ENCODE results near the gene RAI14.

RAI14 gene

DNA sequence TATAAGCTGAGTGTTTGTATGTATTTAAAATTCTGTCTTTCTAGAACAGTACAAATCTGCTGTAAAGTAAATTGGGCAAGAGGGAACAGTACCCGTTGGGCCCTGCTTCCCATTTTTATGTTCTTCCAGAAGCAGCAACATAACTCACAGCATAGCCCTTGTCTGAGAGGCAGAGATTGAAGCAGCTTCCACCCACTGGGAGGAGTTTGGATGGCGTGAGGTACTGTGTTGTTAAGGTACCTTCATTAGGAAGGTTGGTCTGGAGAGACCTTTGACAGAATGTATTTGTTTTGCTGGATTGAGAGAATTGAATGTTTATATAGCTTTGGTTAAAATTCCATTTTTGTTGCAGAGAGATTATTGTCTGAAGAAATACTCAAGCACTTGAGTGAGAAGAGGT lies 24.8 kb downstream of the RAI14 start:
- TF ChIP-seq, protein P1, sequence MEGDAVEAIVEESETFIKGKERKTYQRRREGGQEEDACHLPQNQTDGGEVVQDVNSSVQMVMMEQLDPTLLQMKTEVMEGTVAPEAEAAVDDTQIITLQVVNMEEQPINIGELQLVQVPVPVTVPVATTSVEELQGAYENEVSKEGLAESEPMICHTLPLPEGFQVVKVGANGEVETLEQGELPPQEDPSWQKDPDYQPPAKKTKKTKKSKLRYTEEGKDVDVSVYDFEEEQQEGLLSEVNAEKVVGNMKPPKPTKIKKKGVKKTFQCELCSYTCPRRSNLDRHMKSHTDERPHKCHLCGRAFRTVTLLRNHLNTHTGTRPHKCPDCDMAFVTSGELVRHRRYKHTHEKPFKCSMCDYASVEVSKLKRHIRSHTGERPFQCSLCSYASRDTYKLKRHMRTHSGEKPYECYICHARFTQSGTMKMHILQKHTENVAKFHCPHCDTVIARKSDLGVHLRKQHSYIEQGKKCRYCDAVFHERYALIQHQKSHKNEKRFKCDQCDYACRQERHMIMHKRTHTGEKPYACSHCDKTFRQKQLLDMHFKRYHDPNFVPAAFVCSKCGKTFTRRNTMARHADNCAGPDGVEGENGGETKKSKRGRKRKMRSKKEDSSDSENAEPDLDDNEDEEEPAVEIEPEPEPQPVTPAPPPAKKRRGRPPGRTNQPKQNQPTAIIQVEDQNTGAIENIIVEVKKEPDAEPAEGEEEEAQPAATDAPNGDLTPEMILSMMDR (IDR thresholded peaks at IDR 0.05; ENCODE audit: low read depth, low read length, missing control alignments), result no peak
- in situ Hi-C loops (cut with HindIII; ENCODE audit: low pct_ligation_motif_present, low sequenced_read_pairs), result no loop called here
- no peaks in the 10 kb centered on the region for H3K27me3 ChIP-seq (replicated peaks)

DNA sequence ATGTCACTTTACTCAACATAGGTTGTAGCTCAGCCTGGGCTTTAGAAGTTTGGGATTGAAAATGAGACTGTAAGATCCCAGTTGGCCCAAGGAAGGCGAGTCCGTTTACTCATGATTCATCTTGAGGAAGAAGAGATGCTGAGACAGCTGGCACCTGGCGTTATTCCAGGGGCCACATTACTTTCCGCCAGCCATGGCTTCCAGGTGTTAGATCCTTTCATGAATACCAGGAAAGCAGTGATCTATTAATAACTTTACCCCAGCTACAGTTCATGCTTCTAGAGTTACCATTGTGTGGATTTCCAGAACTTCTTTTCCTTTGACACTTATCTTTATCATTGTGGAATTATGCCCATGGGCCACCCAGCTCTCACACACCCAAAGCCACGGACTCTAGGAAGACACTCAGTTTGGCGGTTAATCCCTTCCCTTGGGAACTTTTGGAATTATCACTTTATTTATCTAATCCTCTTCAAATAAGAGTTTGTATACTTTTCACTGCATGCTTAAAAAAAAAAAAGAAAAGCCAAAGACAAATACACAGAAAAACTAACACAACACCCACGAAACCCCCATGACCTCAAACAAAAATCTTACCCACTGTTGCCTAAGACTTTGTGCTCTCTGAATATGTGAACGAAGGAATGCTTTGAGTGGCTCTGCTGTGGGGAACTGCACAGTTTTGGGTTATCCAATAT lies 26.9 kb downstream of the RAI14 start:
- H3K27me3 ChIP-seq (replicated peaks), result no peaks in the 10 kb centered on the region
- peak overlapping the region; percentile 16 for H3K27ac ChIP-seq
- peaks cover 28% of the 10 kb centered on the region for H3K36me3 ChIP-seq (replicated peaks)
- no peak for DNase-seq
- TF ChIP-seq, protein P1 (IDR thresholded peaks at IDR 0.05; ENCODE audit: low read depth, low read length, missing control alignments), result no peak
- in situ Hi-C loops (cut with HindIII; ENCODE audit: low pct_ligation_motif_present, low sequenced_read_pairs), result no loop called here
- no peak overlapping the region for H3K4me3 ChIP-seq (ENCODE audit: low read depth, low read length)

More for the DNA sequence above, 24.8 kb downstream of the RAI14 start:
- Histone ChIP-seq H3K4me3 (ENCODE audit: low read depth, low read length) (no peak overlapping the region), H3K27ac (peak overlapping the region; percentile 6), H3K36me3 (replicated peaks) (peaks cover 22% of the 10 kb centered on the region)
- DNase-seq, result no peak

DNA sequence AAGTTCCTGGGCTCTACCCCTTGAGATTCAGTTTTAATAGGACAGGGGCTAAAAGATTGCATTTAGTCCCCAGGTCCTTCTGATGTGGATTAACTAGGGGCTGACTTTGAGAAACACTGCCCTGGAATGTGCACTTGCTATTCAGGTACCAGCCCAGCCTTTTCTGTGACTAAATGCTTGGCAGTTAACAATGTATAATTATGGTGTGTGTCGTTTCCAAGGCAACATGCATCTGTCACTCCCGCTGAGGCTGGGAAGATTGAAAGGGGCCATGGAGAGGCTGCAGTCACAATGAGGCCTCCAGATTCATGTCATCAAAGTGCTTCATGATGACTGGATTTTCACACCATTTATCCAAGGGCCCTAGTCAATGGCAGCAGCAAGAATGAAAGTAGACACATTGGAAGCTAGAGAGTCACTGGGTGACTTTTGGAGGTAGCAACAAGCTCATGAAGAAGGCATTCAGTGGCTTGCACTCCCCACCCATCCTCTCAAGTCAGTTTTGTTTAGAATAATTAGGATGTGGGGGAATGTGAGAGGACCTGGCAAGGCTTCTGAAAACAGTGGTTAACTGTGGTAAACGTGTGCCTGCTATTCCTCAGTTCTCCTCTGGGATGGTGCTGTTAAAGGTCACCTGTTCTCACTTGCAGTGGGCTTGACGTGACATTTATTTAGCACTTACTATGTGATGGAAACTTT lies 28.3 kb downstream of the RAI14 start:
- DNase-seq, result peak; percentile 69

DNA sequence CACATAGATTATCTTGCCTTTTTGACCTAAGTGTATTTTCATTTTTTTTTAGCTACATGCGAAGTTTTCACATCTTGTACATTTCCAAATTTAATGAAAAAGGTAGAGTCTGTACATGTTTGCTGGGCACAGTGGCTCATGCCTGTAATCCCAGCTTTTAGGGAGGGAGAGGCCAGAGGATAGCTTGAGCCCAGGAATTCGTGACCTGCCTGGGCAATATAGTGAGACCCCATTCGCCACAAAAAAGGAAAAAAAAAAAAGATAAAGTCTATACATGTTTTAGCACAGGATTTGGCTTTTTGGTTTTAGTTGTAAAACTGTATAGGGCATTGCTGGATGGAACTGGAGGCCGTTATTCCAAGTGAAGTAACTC lies 28.8 kb downstream of the RAI14 start:
- Histone ChIP-seq H3K27ac (peak overlapping the region; percentile 96), H3K4me3 (ENCODE audit: low read depth, low read length) (no peak overlapping the region), H3K36me3 (replicated peaks) (peaks cover 32% of the 10 kb centered on the region), H3K27me3 (replicated peaks) (no peaks in the 10 kb centered on the region)
- DNase-seq, result no peak
- in situ Hi-C loops (cut with HindIII; ENCODE audit: low pct_ligation_motif_present, low sequenced_read_pairs), result no loop called here
- TF ChIP-seq, protein P1 (IDR thresholded peaks at IDR 0.05; ENCODE audit: low read depth, low read length, missing control alignments), result no peak

More for the DNA sequence above, 28.3 kb downstream of the RAI14 start:
- H3K4me3 ChIP-seq (ENCODE audit: low read depth, low read length), result no peak overlapping the region
- in situ Hi-C loops (cut with HindIII; ENCODE audit: low pct_ligation_motif_present, low sequenced_read_pairs), result no loop called here
- H3K27me3 ChIP-seq (replicated peaks), result no peaks in the 10 kb centered on the region
- TF ChIP-seq, protein P1 (IDR thresholded peaks at IDR 0.05; ENCODE audit: low read depth, low read length, missing control alignments), result peak; percentile 39
- peak overlapping the region; percentile 96 for H3K27ac ChIP-seq
- H3K36me3 ChIP-seq (replicated peaks), result peaks cover 28% of the 10 kb centered on the region

DNA sequence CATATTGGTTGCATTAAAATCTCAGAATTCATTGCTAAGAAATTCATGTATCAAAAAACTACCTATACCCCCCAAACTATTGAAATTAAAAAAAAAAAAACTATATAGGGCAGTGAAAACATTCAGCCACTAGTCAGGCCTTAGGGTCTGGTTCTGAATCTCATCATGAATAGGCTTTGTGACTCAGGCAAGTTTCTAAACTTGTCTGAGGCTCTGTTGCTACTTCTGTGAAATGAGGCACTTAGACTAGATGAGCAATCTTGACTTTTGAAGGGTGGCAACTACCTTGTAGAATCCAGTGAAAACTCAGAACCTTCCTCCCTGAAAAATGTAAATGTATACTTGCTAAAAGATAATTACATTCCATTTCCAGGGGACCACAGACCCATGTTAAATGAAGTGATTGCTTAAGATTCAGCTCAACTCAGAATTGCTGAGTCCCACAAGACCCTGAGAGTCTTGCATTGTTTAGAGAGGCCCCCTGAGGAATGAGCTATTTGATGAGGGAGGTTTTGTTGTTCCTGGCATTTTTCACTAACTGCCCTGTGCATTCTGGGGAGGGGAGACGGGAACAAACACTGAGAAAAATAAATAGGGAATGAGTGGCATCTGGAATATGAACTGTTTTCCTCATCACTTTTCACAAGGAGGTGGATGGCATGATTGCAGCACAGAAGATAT lies 29.5 kb downstream of the RAI14 start:
- H3K4me3 ChIP-seq (ENCODE audit: low read depth, low read length), result no peak overlapping the region
- in situ Hi-C loops (cut with HindIII; ENCODE audit: low pct_ligation_motif_present, low sequenced_read_pairs), result no loop called here
- H3K27ac ChIP-seq, result peak overlapping the region; percentile 96
- TF ChIP-seq, protein P1 (IDR thresholded peaks at IDR 0.05; ENCODE audit: low read depth, low read length, missing control alignments), result no peak
- peaks cover 34% of the 10 kb centered on the region for H3K36me3 ChIP-seq (replicated peaks)
- DNase-seq, result peak; percentile 59
- H3K27me3 ChIP-seq (replicated peaks), result no peaks in the 10 kb centered on the region
